Measurements from ENCODE around the gene DKK1. TPM values are rescaled to one million over a fixed set of nuclear protein-coding genes. Genes with fewer than 3 reads are reported as not detected.

Gene DKK1
- total RNA-seq = 1 to 10 TPM; 3.3 to 8.1 TPM
- long read RNA-seq, donor 1, partial matches to known transcripts = 0 of 2 reads
- long read RNA-seq, donor 1, other reads (novel, unspliced or antisense) = 0 of 2 reads
- long read RNA-seq, donor 2, partial matches to known transcripts = 4 of 8 reads
- long read RNA-seq, donor 2, other reads (novel, unspliced or antisense) = 0 of 8 reads

- intact Hi-C loops (cut with DNase I) = no loop called here
- peak; percentile 84 for DNase-seq (ENCODE audit: low spot score)
Measured at GRCh38 chr10:52313933-52314821, at the start of gene DKK1. DKK1 (plus strand) TSS chr10:52314281; CDS start chr10:52314435, 154 bp downstream.

GRCh38 chr10:52265131-52265926 lies 48.8 kb upstream of the DKK1 start:
- intact Hi-C loops (cut with DNase I) = loop anchor here in 1 of 2 donors (5.0 kb wide), 1 partner anchor 1103 kb away; no protein-coding TSS in a partner anchor
- no peak for DNase-seq (ENCODE audit: low spot score)

GRCh38 chr10:52266858-52267257 lies 47.2 kb upstream of the DKK1 start:
- intact Hi-C loops (cut with DNase I) = loop anchor here in 1 of 2 donors (5.0 kb wide), 1 partner anchor 1105 kb away; no protein-coding TSS in a partner anchor
- DNase-seq (ENCODE audit: low spot score) = no peak

GRCh38 chr10:52268790-52269189 lies 45.3 kb upstream of the DKK1 start:
- no peak for DNase-seq (ENCODE audit: low spot score)
- intact Hi-C loops (cut with DNase I) = loop anchor here in 1 of 2 donors (5.0 kb wide), 1 partner anchor 1106 kb away; no protein-coding TSS in a partner anchor

- no peak for DNase-seq (ENCODE audit: low spot score)
- intact Hi-C loops (cut with DNase I) = loop anchor here in 1 of 2 donors (5.0 kb wide), 1 partner anchor 1107 kb away; no protein-coding TSS in a partner anchor
Measured at GRCh38 chr10:52269233-52269632, 44.8 kb upstream of the DKK1 start.

GRCh38 chr10:52276163-52276562 lies 37.9 kb upstream of the DKK1 start:
- intact Hi-C loops (cut with DNase I) = no loop called here
- DNase-seq (ENCODE audit: low spot score) = no peak

- DNase-seq (ENCODE audit: low spot score) = no peak
- intact Hi-C loops (cut with DNase I) = no loop called here
Measured at GRCh38 chr10:52276986-52277385, 37.1 kb upstream of the DKK1 start.

GRCh38 chr10:52279546-52279945 lies 34.5 kb upstream of the DKK1 start:
- intact Hi-C loops (cut with DNase I) = no loop called here
- DNase-seq (ENCODE audit: low spot score) = no peak

- DNase-seq (ENCODE audit: low spot score) = no peak
- intact Hi-C loops (cut with DNase I) = no loop called here
Measured at GRCh38 chr10:52280051-52280450, 34.0 kb upstream of the DKK1 start.

GRCh38 chr10:52283174-52283573 lies 30.9 kb upstream of the DKK1 start:
- DNase-seq (ENCODE audit: low spot score) = no peak
- intact Hi-C loops (cut with DNase I) = no loop called here

- intact Hi-C loops (cut with DNase I) = no loop called here
- no peak for DNase-seq (ENCODE audit: low spot score)
Measured at GRCh38 chr10:52284416-52285013, 29.6 kb upstream of the DKK1 start.

GRCh38 chr10:52287866-52288265 lies 26.2 kb upstream of the DKK1 start:
- intact Hi-C loops (cut with DNase I) = no loop called here
- DNase-seq (ENCODE audit: low spot score) = no peak

- intact Hi-C loops (cut with DNase I) = no loop called here
- DNase-seq (ENCODE audit: low spot score) = no peak
Measured at GRCh38 chr10:52297747-52298146, 16.3 kb upstream of the DKK1 start.

- intact Hi-C loops (cut with DNase I) = no loop called here
Measured at GRCh38 chr10:52300599-52301277, 13.3 kb upstream of the DKK1 start.

GRCh38 chr10:52308251-52309031 lies 5.6 kb upstream of the DKK1 start:
- intact Hi-C loops (cut with DNase I) = loop anchor here in 1 of 2 donors (2.0 kb wide), 1 partner anchor 180 kb away; no protein-coding TSS in a partner anchor
- DNase-seq (ENCODE audit: low spot score) = peak; percentile 83

More at GRCh38 chr10:52300599-52301277, 13.3 kb upstream of the DKK1 start:
- DNase-seq (ENCODE audit: low spot score) = no peak

- intact Hi-C loops (cut with DNase I) = no loop called here
- DNase-seq (ENCODE audit: low spot score) = no peak
Measured at GRCh38 chr10:52312942-52313255, 1.2 kb upstream of the DKK1 start.

GRCh38 chr10:52313256-52313932 lies 687 bp upstream of the DKK1 start:
- intact Hi-C loops (cut with DNase I) = no loop called here
- peak; percentile 45 for DNase-seq (ENCODE audit: low spot score)

Data from posterior vena cava (tissue), 2 donors.